OCI-LY3 (cell line): ENCODE results near the gene KNL1.
"Not testable (repeated sequence)": the region's sequence is repeated elsewhere in the genome, so short reads cannot be mapped to it uniquely, and the experiment has no call there.

Experiments
- H2AFZ ChIP-seq: fragments of 200-600, 300-600 bp; shearing (Covaris generic); 2 replicates; pipeline ENCODE4 v1.6.0; 2014; ENCODE audit warnings: antibody characterized with exemption, low read depth, low read length
- H3K27ac ChIP-seq: fragments of 200-600, 300-600 bp; sonication (generic); 2 replicates; pipeline ENCODE4 v1.5.1; 2014; ENCODE audit warnings: mild to moderate bottlenecking, low read length, moderate library complexity, mixed read lengths
- H3K27me3 ChIP-seq: fragments of 200-600, 300-600 bp; sonication (generic); 2 replicates; pipeline ENCODE4 v1.6.1; 2014; ENCODE audit warnings: low read depth, low read length, mixed read lengths
- H3K36me3 ChIP-seq: fragments of 200-600, 300-600 bp; sonication (generic); replicated peaks from 2 replicates; pipeline ENCODE3; 2014; ENCODE audit warnings: low read depth, low read length, mixed read lengths
- H3K4me1 ChIP-seq: fragments of 300-600, 200-600 bp; sonication (generic); 2 replicates; pipeline ENCODE4 v1.6.1; 2014; ENCODE audit warnings: low read length, mixed read lengths
- H3K4me2 ChIP-seq: fragments of 200-600, 300-600 bp; sonication (generic); 2 replicates; pipeline ENCODE4 v1.6.1; 2014; ENCODE audit warnings: low read length, mixed read lengths
- H3K4me3 ChIP-seq: fragments of 300-600, 200-600 bp; sonication (generic); 2 replicates; pipeline ENCODE4 v1.5.1; 2014; ENCODE audit warnings: antibody characterized with exemption, mild to moderate bottlenecking, low read length, moderate library complexity
- H3K79me2 ChIP-seq: fragments of 300-600, 200-600 bp; shearing (Covaris generic); 2 replicates; pipeline ENCODE4 v1.6.1; 2014; ENCODE audit warnings: mild to moderate bottlenecking, low read length, mixed read lengths
- H3K9ac ChIP-seq: fragments of 300-600, 200-600 bp; shearing (Covaris generic); 2 replicates; pipeline ENCODE4 v1.6.0; 2014; ENCODE audit warnings: mild to moderate bottlenecking, low read length, moderate library complexity
- H3K9me3 ChIP-seq: fragments of 200-600, 300-600 bp; shearing (Covaris generic); 2 replicates; pipeline ENCODE4 v1.6.1; 2014; ENCODE audit warnings: low read length, mixed read lengths; ENCODE audit not compliant: insufficient read depth
- H4K20me1 ChIP-seq: fragments of 200-600, 300-600 bp; sonication (generic); 2 replicates; pipeline ENCODE4 v1.6.1; 2016; ENCODE audit warnings: low read length, mixed read lengths; ENCODE audit not compliant: insufficient read depth
- CTCF ChIP-seq: fragments of 200-600, 300-600 bp; sonication (generic); IDR thresholded peaks from 2 replicates; pipeline ENCODE4 v1.5.1; 2014; ENCODE audit warnings: antibody characterized with exemption, low read length, low read depth
- EZH2phosphoT487 ChIP-seq: fragments of 200-600 bp; shearing (Covaris generic); IDR thresholded peaks from 2 replicates; pipeline ENCODE4 v1.6.1; 2018; ENCODE audit warnings: antibody characterized with exemption, mixed run types, low read depth

Gene KNL1

GRCh38 chr15:40565333-40566238 is 28.5 kb upstream of the KNL1 start:
- no peaks in the 10 kb centered on the region for H3K27me3 ChIP-seq
- no peaks in the 10 kb centered on the region for H3K9me3 ChIP-seq
- peak overlapping the region; percentile 92 for H3K4me3 ChIP-seq
- peaks cover 28% of the 10 kb centered on the region for H3K79me2 ChIP-seq
- H2AFZ ChIP-seq, result peak overlapping the region; percentile 93
- peaks cover 4% of the 10 kb centered on the region for H3K36me3 ChIP-seq
- TF ChIP-seq EZH2phosphoT487 (no peak), CTCF (no peak)
- peak overlapping the region; percentile 56 for H3K9ac ChIP-seq
- no peak overlapping the region for H3K27ac ChIP-seq
- H3K4me2 ChIP-seq, result peak overlapping the region; percentile 93
- H3K4me1 ChIP-seq, result peaks cover 32% of the 10 kb centered on the region
- H4K20me1 ChIP-seq, result no peaks in the 10 kb centered on the region

- Histone ChIP-seq H3K4me2 (peak overlapping the region; percentile 62), H3K27me3 (no peaks in the 10 kb centered on the region), H3K9me3 (no peaks in the 10 kb centered on the region), H3K4me1 (peaks cover 34% of the 10 kb centered on the region), H2AFZ (peak overlapping the region; percentile 55), H3K9ac (peak overlapping the region; percentile 9; the same call in 1 of the 2 replicates), H3K36me3 (peaks cover 7% of the 10 kb centered on the region), H3K79me2 (peaks cover 42% of the 10 kb centered on the region), H3K27ac (no peak overlapping the region), H4K20me1 (no peaks in the 10 kb centered on the region), H3K4me3 (peak overlapping the region; percentile 52)
- TF ChIP-seq CTCF (peak; percentile 71), EZH2phosphoT487 (no peak)
These were observed 26.9 kb upstream of the KNL1 start for GRCh38 chr15:40567111-40567510.

DNA sequence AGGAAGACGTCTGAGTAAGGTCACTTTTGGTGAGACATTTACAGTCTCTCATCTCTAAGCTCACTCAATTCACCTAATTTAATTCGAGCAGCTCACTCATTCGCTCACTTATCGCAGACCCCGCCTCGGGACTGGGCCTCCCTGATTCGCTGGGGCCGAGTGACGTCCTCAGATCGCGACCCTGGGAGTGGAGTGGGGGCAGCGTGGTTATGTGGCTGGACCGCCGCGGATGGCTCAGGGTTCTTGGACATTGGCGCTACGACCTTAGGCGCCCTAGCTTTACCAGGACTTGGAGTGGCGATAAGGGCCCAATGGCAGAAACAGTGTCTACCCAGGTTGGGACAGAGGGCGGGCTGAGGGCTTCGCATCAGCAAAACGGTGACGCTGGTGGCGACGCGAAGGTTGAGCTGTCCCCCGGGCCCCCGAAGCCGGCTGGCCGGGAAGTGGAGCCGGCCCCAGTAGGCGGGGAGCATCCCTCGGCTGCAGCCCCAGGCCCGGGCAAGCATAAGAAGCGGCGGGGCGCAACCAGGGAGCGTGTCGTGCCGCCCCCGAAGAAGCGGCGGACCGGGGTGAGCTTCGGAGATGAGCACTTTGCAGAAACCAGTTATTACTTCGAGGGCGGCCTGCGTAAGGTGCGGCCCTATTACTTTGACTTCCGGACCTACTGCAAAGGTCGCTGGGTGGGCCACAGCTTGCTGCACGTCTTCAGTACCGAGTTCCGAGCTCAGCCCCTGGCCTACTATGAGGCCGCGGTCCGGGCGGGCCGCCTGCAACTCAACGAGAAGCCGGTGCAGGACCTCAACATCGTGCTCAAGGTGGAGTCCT is 24.7 kb upstream of the KNL1 start, which contains the start of gene RPUSD2:
RPUSD2 (plus strand) TSS at position 171 of the 825 bp plus-strand sequence; CDS start at position 210, 39 bp downstream.
- Histone ChIP-seq H4K20me1 (no peaks in the 10 kb centered on the region), H3K4me2 (peak within 1 kb of the TSS; percentile 97), H3K27me3 (no peaks in the 10 kb centered on the region), H2AFZ (peak within 1 kb of the TSS; percentile 94), H3K36me3 (peaks cover 21% of the 10 kb centered on the region), H3K79me2 (peaks cover 35% of the 10 kb centered on the region), H3K27ac (peak within 1 kb of the TSS; percentile 12; the same call in 1 of the 2 replicates), H3K9me3 (no peaks in the 10 kb centered on the region), H3K9ac (peak within 1 kb of the TSS; percentile 52), H3K4me1 (peaks cover 38% of the 10 kb centered on the region), H3K4me3 (peak within 1 kb of the TSS; percentile 81)
- no peak for TF ChIP-seq CTCF
- no peak for TF ChIP-seq EZH2phosphoT487

- Histone ChIP-seq H2AFZ (no peak overlapping the region), H3K9me3 (no peaks in the 10 kb centered on the region), H3K27me3 (no peaks in the 10 kb centered on the region), H3K9ac (no peak overlapping the region), H3K4me3 (no peak overlapping the region), H3K36me3 (peaks cover 33% of the 10 kb centered on the region), H3K4me1 (peaks cover 15% of the 10 kb centered on the region), H3K4me2 (no peak overlapping the region), H4K20me1 (no peaks in the 10 kb centered on the region), H3K79me2 (peaks cover 23% of the 10 kb centered on the region), H3K27ac (no peak overlapping the region)
- TF ChIP-seq CTCF, result no peak
- no peak for TF ChIP-seq EZH2phosphoT487
These were observed 18.9 kb upstream of the KNL1 start for GRCh38 chr15:40575113-40575512.

DNA sequence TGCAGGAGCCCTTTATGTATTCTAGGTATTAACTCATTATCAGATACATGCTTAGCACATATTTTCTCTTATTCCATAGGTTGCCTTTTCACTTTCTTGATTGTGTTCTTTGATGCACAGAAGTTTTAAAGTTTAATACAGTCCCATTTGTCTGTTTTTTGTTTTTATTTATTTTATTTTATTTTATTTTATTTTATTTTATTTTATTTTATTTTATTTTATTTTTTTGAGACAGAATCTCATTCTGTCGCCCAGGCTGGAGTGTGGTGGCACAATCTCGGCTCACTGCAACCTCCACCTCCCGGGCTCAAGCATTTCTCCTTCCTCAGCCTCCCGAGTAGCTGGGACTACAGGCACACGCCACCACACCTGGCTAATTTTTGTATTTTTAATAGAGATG is 17.1 kb upstream of the KNL1 start:
- not testable (repeated sequence) for H4K20me1 ChIP-seq, H3K27me3 ChIP-seq, H3K9me3 ChIP-seq, H3K27ac ChIP-seq, H2AFZ ChIP-seq, H3K9ac ChIP-seq, H3K79me2 ChIP-seq, H3K4me1 ChIP-seq, H3K4me3 ChIP-seq, H3K4me2 ChIP-seq
- peaks cover 26% of the 10 kb centered on the region for H3K36me3 ChIP-seq
